Nephron (organoid): ENCODE results near the gene TTC36.
"Not testable (repeated sequence)": the region's sequence is repeated elsewhere in the genome, so short reads cannot be mapped to it uniquely, and the experiment has no call there.

Experiments
- H3K27ac Mint-ChIP-seq, 3 experiments: 2 replicates each; pipeline ENCODE4 v1.8.0; 2020; ENCODE audit warnings: mixed read lengths in 3 of 3, mild to moderate bottlenecking in 2 of 3, moderate library complexity in 1 of 3
- H3K27me3 Mint-ChIP-seq: 2 replicates; pipeline ENCODE4 v1.8.0; 2021; ENCODE audit warnings: low read depth, mild to moderate bottlenecking, moderate library complexity, mixed read lengths
- H3K36me3 Mint-ChIP-seq: 2 replicates; pipeline ENCODE4 v1.8.0; 2020; ENCODE audit warnings: low read depth, mixed read lengths
- H3K4me1 Mint-ChIP-seq: 2 replicates; pipeline ENCODE4 v1.8.0; 2020; ENCODE audit warnings: mixed read lengths
- H3K4me3 Mint-ChIP-seq, 3 experiments: 2 replicates each; pipeline ENCODE4 v1.8.0; 2020; ENCODE audit warnings: mild to moderate bottlenecking in 3 of 3, mixed read lengths in 3 of 3, moderate library complexity in 2 of 3
- H3K9me3 Mint-ChIP-seq: 2 replicates; pipeline ENCODE4 v1.8.0; 2020; ENCODE audit warnings: mixed read lengths
- CTCF ChIP-seq, 3 experiments: fragments of 200-600 bp; sonication (generic); IDR thresholded peaks; one replicate each; pipeline ENCODE4 v1.5.0; 2021; ENCODE audit warnings: antibody characterized with exemption in 3 of 3; ENCODE audit not compliant: unreplicated experiment in 3 of 3

The TTC36 gene

GRCh38 chr11:118565051-118565450 is 37.8 kb downstream of the TTC36 start:
- peaks cover 8% of the 10 kb centered on the region for H3K36me3 Mint-ChIP-seq
- no peaks in the 10 kb centered on the region for H3K9me3 Mint-ChIP-seq
- TF ChIP-seq CTCF (IDR thresholded peaks at IDR 0.05; ENCODE audit: unreplicated experiment in 3 of 3) = no peak
- peak overlapping the region; percentile 81 to 95 (median 82) for H3K4me3 Mint-ChIP-seq
- no peaks in the 10 kb centered on the region for H3K27me3 Mint-ChIP-seq
- peaks cover 14% of the 10 kb centered on the region for H3K4me1 Mint-ChIP-seq
- peak overlapping the region in 2 of 3 experiments; percentile 37 to 94 for H3K27ac Mint-ChIP-seq

DNA sequence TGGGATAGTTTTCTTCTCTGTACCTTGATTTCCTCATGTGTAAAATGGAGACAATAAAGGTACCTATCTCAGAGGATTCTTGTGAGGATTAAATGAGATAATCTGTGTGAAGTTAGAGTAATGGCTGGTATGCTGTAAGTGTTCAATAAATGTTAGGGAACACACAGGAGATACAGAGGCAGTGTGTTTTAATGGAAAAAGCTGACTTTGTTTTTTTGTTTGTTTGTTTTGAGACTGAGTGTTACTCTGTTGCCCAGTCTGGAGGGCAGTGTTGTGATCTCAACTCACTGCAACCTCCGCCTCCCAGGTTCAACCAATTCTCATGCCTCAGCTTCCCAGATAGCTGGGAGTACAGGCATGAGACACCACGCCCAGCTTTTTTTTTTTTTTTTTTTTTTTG is 42.4 kb downstream of the TTC36 start:
- no peak for TF ChIP-seq CTCF (IDR thresholded peaks at IDR 0.05; ENCODE audit: unreplicated experiment in 3 of 3)
- no peaks in the 10 kb centered on the region for H3K36me3 Mint-ChIP-seq
- no peaks in the 10 kb centered on the region for H3K27me3 Mint-ChIP-seq
- peaks cover 34% of the 10 kb centered on the region for H3K4me1 Mint-ChIP-seq
- H3K4me3 Mint-ChIP-seq = peak overlapping the region in 2 of 3 experiments; percentile 36 to 52
- H3K27ac Mint-ChIP-seq = no peak overlapping the region
- no peaks in the 10 kb centered on the region for H3K9me3 Mint-ChIP-seq

GRCh38 chr11:118570787-118571186 is 43.5 kb downstream of the TTC36 start:
- no peak for TF ChIP-seq CTCF (IDR thresholded peaks at IDR 0.05; ENCODE audit: unreplicated experiment in 3 of 3)
- Mint-ChIP-seq H3K36me3 (peaks cover under 1% of the 10 kb centered on the region), H3K4me1 (peaks cover 36% of the 10 kb centered on the region), H3K4me3 (peak overlapping the region in 2 of 3 experiments; percentile 99), H3K9me3 (no peaks in the 10 kb centered on the region), H3K27me3 (no peaks in the 10 kb centered on the region), H3K27ac (peak overlapping the region in 1 of 3 experiments; percentile 96)

- not testable (repeated sequence) for H3K36me3 Mint-ChIP-seq, H3K9me3 Mint-ChIP-seq, H3K27me3 Mint-ChIP-seq
- peaks cover 41% of the 10 kb centered on the region for H3K4me1 Mint-ChIP-seq
- peak overlapping the region; percentile 91 to 99 (median 99) for H3K4me3 Mint-ChIP-seq
- peak overlapping the region; percentile 96 to 98 (median 96) for H3K27ac Mint-ChIP-seq
These were observed 44.4 kb downstream of the TTC36 start for GRCh38 chr11:118571701-118572060.

DNA sequence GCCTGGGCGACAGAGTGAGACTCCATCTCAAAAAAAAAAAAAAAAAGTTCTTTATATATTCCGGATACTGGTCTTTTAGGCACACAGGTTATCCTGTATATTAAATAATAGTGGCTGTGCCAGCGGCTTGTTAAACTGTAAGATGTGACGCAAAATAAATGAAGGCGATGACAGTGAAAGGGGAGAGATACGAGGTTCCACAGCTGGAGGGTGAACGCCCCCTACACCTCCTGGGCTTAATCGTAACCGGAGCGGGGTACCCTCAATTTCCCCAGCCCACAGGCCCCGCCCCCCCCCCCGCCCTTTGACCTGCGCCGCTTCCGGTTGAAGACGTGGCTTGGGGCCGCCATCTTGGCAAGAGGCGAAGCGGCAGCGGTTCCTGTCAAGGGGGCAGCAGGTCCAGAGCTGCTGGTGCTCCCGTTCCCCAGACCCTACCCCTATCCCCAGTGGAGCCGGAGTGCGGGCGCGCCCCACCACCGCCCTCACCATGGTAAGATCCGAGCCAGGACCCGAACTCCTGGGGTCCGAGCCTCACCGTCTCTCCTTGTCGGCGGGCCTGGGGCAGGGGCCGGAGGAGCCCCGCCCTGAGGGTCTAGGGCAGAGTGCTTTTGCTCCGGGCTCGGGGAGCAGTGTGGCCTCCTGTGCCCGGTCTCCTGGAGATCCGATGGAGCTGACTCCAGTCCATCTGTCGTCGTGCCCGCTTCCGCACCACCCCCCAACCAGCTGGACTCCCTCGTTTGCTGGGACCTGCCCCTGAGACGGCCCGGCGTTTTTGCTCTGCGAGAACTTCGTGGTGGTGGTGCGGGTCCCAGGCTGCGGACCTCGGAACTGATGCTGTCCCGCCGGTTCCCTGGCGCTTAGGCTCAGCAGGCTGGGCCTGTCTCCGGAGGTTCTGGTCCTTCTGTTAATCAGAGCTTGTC is 45.0 kb downstream of the TTC36 start, which contains the start of gene ARCN1:
ARCN1 (plus strand) TSS at position 349 of the 920 bp plus-strand sequence; CDS start at position 488, 139 bp downstream.
- H3K27me3 Mint-ChIP-seq = no peaks in the 10 kb centered on the region
- peaks cover 5% of the 10 kb centered on the region for H3K36me3 Mint-ChIP-seq
- H3K9me3 Mint-ChIP-seq = no peaks in the 10 kb centered on the region
- H3K4me1 Mint-ChIP-seq = peaks cover 45% of the 10 kb centered on the region
- no peak for TF ChIP-seq CTCF (IDR thresholded peaks at IDR 0.05; ENCODE audit: unreplicated experiment in 3 of 3)
- H3K27ac Mint-ChIP-seq = peak within 1 kb of the TSS; percentile 96 to 98 (median 96)
- H3K4me3 Mint-ChIP-seq = peak within 1 kb of the TSS; percentile 91 to 99 (median 99)

DNA sequence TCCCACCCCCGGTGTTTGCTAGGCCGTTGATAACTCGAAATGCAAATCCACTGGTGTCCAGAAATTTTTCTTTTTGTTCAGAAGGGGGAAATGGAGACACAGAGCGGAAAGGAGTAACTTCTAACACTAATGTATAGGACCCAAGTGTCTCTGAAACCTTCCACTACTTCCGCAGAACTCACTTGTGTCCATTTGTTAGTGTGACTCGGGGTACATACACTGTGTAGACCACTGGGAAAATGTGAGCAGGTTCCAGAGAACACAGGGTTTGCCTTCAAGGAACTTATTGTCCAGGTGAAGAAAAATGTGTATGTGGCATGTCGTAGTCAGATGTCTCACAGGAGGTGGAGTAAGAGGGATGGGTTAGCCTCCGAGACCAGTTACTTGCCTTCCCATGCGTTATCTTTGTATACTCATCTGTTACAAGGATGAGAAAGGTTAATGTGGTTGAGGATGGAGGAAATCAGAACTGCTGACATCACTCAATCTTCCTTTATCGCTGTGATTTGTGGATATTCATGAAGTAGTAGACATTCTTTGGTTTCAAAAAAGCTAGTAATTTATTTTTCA is 45.8 kb downstream of the TTC36 start:
- TF ChIP-seq CTCF (IDR thresholded peaks at IDR 0.05; ENCODE audit: unreplicated experiment in 3 of 3) = no peak
- peak overlapping the region; percentile 96 to 98 (median 96) for H3K27ac Mint-ChIP-seq
- no peaks in the 10 kb centered on the region for H3K27me3 Mint-ChIP-seq
- H3K4me1 Mint-ChIP-seq = peaks cover 49% of the 10 kb centered on the region
- no peaks in the 10 kb centered on the region for H3K9me3 Mint-ChIP-seq
- peak overlapping the region; percentile 91 to 99 (median 99) for H3K4me3 Mint-ChIP-seq
- H3K36me3 Mint-ChIP-seq = peaks cover 9% of the 10 kb centered on the region
